PC-9 (cell line): ENCODE data around the gene ZDHHC19.

Experiments used
- EZH2 ChIP-seq: fragments of 200-600 bp; sonication (generic); IDR thresholded peaks from 2 replicates; pipeline ENCODE4 v1.8.0; 2017; ENCODE audit warnings: antibody characterized with exemption, low read depth
- TF ChIP-seq, protein P1 (sequence below): fragments of 200-600 bp; sonication (generic); conservative IDR thresholded peaks from 2 replicates; pipeline ENCODE4 v1.6.1; 2017; ENCODE audit warnings: mixed run types, antibody characterized with exemption, mild to moderate bottlenecking, moderate library complexity

- TF ChIP-seq, protein P1, sequence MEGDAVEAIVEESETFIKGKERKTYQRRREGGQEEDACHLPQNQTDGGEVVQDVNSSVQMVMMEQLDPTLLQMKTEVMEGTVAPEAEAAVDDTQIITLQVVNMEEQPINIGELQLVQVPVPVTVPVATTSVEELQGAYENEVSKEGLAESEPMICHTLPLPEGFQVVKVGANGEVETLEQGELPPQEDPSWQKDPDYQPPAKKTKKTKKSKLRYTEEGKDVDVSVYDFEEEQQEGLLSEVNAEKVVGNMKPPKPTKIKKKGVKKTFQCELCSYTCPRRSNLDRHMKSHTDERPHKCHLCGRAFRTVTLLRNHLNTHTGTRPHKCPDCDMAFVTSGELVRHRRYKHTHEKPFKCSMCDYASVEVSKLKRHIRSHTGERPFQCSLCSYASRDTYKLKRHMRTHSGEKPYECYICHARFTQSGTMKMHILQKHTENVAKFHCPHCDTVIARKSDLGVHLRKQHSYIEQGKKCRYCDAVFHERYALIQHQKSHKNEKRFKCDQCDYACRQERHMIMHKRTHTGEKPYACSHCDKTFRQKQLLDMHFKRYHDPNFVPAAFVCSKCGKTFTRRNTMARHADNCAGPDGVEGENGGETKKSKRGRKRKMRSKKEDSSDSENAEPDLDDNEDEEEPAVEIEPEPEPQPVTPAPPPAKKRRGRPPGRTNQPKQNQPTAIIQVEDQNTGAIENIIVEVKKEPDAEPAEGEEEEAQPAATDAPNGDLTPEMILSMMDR, result no peak
- TF ChIP-seq EZH2, result no peak
These were observed 21.1 kb upstream of the ZDHHC19 start for GRCh38 chr3:196232154-196232881.
